ENCODE results near the gene CLEC10A. TPM values are rescaled to one million over a fixed set of nuclear protein-coding genes. Genes with fewer than 3 reads are reported as not detected.
"Not testable (repeated sequence)": the region's sequence is repeated elsewhere in the genome, so short reads cannot be mapped to it uniquely, and the experiment has no call there.

The CLEC10A gene
- total RNA-seq, 1 experiment from 2014 or later: not detected

- H3K4me2 ChIP-seq (ENCODE audit: low read length): no peak overlapping the region
- H2AFZ ChIP-seq (ENCODE audit: low read length): no peak overlapping the region
- H3K9me2 ChIP-seq (replicated peaks; ENCODE audit: low read length): no peaks in the 10 kb centered on the region
- no peaks in the 10 kb centered on the region for H3K9me3 ChIP-seq (ENCODE audit: low read length)
- no peaks in the 10 kb centered on the region for H4K20me1 ChIP-seq (ENCODE audit: low read length)
- ATAC-seq (no peak), DNase-seq (no peak)
- TF ChIP-seq EZH2phosphoT487 (IDR thresholded peaks at IDR 0.05; ENCODE audit: borderline replicate concordance, low read length): no peak
- TF ChIP-seq CTCF (conservative IDR thresholded peaks at IDR 0.05; ENCODE audit: low read depth, low read length): no peak
- TF ChIP-seq EZH2 (IDR thresholded peaks at IDR 0.05; ENCODE audit: low read length, unreplicated experiment): no peak
- H3F3A ChIP-seq (ENCODE audit: low read length, unreplicated experiment): no peaks in the 10 kb centered on the region
- H3K27me3 ChIP-seq (ENCODE audit: low read length): no peaks in the 10 kb centered on the region
- intact Hi-C loops (cut with micrococcal nuclease): no loop called here
- CTCF ChIA-PET: no interaction called here
- H3K27ac ChIP-seq (ENCODE audit: low read length): no peak overlapping the region
- no peaks in the 10 kb centered on the region for H3K4me1 ChIP-seq (ENCODE audit: insufficient read depth, low read length)
- no peak overlapping the region for H3K4me3 ChIP-seq (ENCODE audit: low read length)
- H3K9ac ChIP-seq (ENCODE audit: low read length): no peak overlapping the region
- H3K36me3 ChIP-seq (ENCODE audit: low read depth, low read length): no peaks in the 10 kb centered on the region
- no peaks in the 10 kb centered on the region for H3K79me2 ChIP-seq (ENCODE audit: low read length)
- BruUV-seq (replicated peaks): no TSS peak
- POLR2A ChIA-PET (ENCODE audit: unreplicated experiment): no interaction called here
These were observed 44.9 kb upstream of the CLEC10A start for GRCh38 chr17:7124923-7125322.

GRCh38 chr17:7123844-7124243 lies 43.8 kb upstream of the CLEC10A start:
- Histone ChIP-seq H4K20me1 (ENCODE audit: low read length) (no peaks in the 10 kb centered on the region), H3K9me3 (ENCODE audit: low read length) (no peaks in the 10 kb centered on the region), H3K36me3 (ENCODE audit: low read depth, low read length) (no peaks in the 10 kb centered on the region), H2AFZ (ENCODE audit: low read length) (no peak overlapping the region), H3K4me3 (ENCODE audit: low read length) (no peak overlapping the region), H3K27ac (ENCODE audit: low read length) (no peak overlapping the region), H3K4me1 (ENCODE audit: insufficient read depth, low read length) (no peaks in the 10 kb centered on the region), H3K4me2 (ENCODE audit: low read length) (no peak overlapping the region), H3K27me3 (ENCODE audit: low read length) (no peaks in the 10 kb centered on the region), H3K9ac (ENCODE audit: low read length) (no peak overlapping the region), H3K9me2 (replicated peaks; ENCODE audit: low read length) (no peaks in the 10 kb centered on the region), H3F3A (ENCODE audit: low read length, unreplicated experiment) (no peaks in the 10 kb centered on the region), H3K79me2 (ENCODE audit: low read length) (no peaks in the 10 kb centered on the region)
- ChIA-PET POLR2A (ENCODE audit: unreplicated experiment) (no interaction called here), CTCF (no interaction called here)
- BruUV-seq (replicated peaks): no TSS peak
- no peak for DNase-seq
- TF ChIP-seq CTCF (conservative IDR thresholded peaks at IDR 0.05; ENCODE audit: low read depth, low read length) (no peak), EZH2 (IDR thresholded peaks at IDR 0.05; ENCODE audit: low read length, unreplicated experiment) (no peak), EZH2phosphoT487 (IDR thresholded peaks at IDR 0.05; ENCODE audit: borderline replicate concordance, low read length) (no peak)
- ATAC-seq: no peak
- intact Hi-C loops (cut with micrococcal nuclease): no loop called here

- H3K4me2 ChIP-seq (ENCODE audit: low read length): no peak overlapping the region
- no TSS peak for BruUV-seq (replicated peaks)
These were observed 42.3 kb upstream of the CLEC10A start for GRCh38 chr17:7122381-7122780.

GRCh38 chr17:7120635-7121034 lies 40.6 kb upstream of the CLEC10A start:
- ATAC-seq; CTCF ChIA-PET; H3K9ac ChIP-seq (ENCODE audit: low read length); H3K4me1 ChIP-seq (ENCODE audit: insufficient read depth, low read length); H3K4me2 ChIP-seq (ENCODE audit: low read length); H2AFZ ChIP-seq (ENCODE audit: low read length); DNase-seq; POLR2A ChIA-PET (ENCODE audit: unreplicated experiment); H3K4me3 ChIP-seq (ENCODE audit: low read length); H3K27me3 ChIP-seq (ENCODE audit: low read length); H3K9me3 ChIP-seq (ENCODE audit: low read length); H3K79me2 ChIP-seq (ENCODE audit: low read length); BruUV-seq (replicated peaks); H3K27ac ChIP-seq (ENCODE audit: low read length); H3K9me2 ChIP-seq (replicated peaks; ENCODE audit: low read length); H4K20me1 ChIP-seq (ENCODE audit: low read length); intact Hi-C loops (cut with micrococcal nuclease); H3K36me3 ChIP-seq (ENCODE audit: low read depth, low read length); H3F3A ChIP-seq (ENCODE audit: low read length, unreplicated experiment): not testable (repeated sequence)

More at GRCh38 chr17:7122381-7122780, 42.3 kb upstream of the CLEC10A start:
- no peak overlapping the region for H3K9ac ChIP-seq (ENCODE audit: low read length)
- H3K9me3 ChIP-seq (ENCODE audit: low read length): no peaks in the 10 kb centered on the region
- ATAC-seq (no peak), DNase-seq (no peak)
- no peaks in the 10 kb centered on the region for H3K4me1 ChIP-seq (ENCODE audit: insufficient read depth, low read length)
- H3K79me2 ChIP-seq (ENCODE audit: low read length): no peaks in the 10 kb centered on the region
- no peak overlapping the region for H2AFZ ChIP-seq (ENCODE audit: low read length)
- H3F3A ChIP-seq (ENCODE audit: low read length, unreplicated experiment): no peaks in the 10 kb centered on the region
- H4K20me1 ChIP-seq (ENCODE audit: low read length): no peaks in the 10 kb centered on the region
- ChIA-PET POLR2A (ENCODE audit: unreplicated experiment) (no interaction called here), CTCF (no interaction called here)
- H3K27me3 ChIP-seq (ENCODE audit: low read length): no peaks in the 10 kb centered on the region
- TF ChIP-seq CTCF (conservative IDR thresholded peaks at IDR 0.05; ENCODE audit: low read depth, low read length): no peak
- no peak for TF ChIP-seq EZH2phosphoT487 (IDR thresholded peaks at IDR 0.05; ENCODE audit: borderline replicate concordance, low read length)
- no peak for TF ChIP-seq EZH2 (IDR thresholded peaks at IDR 0.05; ENCODE audit: low read length, unreplicated experiment)
- no peaks in the 10 kb centered on the region for H3K36me3 ChIP-seq (ENCODE audit: low read depth, low read length)
- no peak overlapping the region for H3K27ac ChIP-seq (ENCODE audit: low read length)
- intact Hi-C loops (cut with micrococcal nuclease): no loop called here
- no peak overlapping the region for H3K4me3 ChIP-seq (ENCODE audit: low read length)
- H3K9me2 ChIP-seq (replicated peaks; ENCODE audit: low read length): no peaks in the 10 kb centered on the region

Data from PC-3 (cell line).